ENCODE data around the gene TGM6.

The TGM6 gene

DNA sequence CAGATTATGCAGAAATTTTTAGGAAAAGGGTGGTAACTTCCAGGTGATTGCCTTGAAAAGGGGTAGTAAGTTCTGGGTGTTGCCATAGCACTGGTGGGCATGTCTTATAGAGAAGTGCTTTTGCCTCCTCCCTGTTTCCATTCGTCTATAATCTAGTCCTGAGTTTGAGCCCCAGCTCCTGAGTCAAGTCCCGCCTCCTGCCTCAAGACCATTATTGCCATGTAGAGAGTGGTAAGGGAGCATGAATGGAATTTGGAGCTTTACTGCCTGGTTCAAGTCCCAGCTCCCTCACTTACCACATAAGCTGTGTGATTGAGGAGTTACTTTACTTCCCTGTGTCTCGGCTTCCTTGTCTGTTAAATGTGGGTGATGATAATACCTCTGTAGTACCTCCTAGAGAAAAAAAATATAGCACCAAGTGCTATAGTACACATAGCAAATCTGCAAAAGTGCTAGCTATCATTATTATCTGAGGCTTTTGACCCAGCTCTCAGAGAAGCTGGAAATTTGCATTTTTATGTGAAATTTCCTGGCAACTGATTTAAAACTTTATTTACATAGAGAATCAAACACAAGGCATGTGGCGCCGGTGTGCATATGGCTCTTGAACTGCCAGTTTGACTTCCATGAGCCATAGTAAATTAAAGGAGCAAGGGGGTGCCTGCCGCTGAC, 36.0 kb downstream of the TGM6 start:
- ATAC-seq: no peak
- TF ChIP-seq, protein P1, sequence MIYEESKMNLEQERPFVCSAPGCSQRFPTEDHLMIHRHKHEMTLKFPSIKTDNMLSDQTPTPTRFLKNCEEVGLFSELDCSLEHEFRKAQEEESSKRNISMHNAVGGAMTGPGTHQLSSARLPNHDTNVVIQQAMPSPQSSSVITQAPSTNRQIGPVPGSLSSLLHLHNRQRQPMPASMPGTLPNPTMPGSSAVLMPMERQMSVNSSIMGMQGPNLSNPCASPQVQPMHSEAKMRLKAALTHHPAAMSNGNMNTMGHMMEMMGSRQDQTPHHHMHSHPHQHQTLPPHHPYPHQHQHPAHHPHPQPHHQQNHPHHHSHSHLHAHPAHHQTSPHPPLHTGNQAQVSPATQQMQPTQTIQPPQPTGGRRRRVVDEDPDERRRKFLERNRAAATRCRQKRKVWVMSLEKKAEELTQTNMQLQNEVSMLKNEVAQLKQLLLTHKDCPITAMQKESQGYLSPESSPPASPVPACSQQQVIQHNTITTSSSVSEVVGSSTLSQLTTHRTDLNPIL (CRISPR knock-in tag; IDR thresholded peaks at IDR 0.05; ENCODE audit: low read depth): no peak
- TF ChIP-seq, protein P2, sequence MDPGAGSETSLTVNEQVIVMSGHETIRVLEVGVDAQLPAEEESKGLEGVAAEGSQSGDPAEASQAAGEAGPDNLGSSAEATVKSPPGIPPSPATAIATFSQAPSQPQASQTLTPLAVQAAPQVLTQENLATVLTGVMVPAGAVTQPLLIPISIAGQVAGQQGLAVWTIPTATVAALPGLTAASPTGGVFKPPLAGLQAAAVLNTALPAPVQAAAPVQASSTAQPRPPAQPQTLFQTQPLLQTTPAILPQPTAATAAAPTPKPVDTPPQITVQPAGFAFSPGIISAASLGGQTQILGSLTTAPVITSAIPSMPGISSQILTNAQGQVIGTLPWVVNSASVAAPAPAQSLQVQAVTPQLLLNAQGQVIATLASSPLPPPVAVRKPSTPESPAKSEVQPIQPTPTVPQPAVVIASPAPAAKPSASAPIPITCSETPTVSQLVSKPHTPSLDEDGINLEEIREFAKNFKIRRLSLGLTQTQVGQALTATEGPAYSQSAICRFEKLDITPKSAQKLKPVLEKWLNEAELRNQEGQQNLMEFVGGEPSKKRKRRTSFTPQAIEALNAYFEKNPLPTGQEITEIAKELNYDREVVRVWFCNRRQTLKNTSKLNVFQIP (CRISPR knock-in tag; IDR thresholded peaks at IDR 0.05; ENCODE audit: borderline replicate concordance, low read depth): no peak
- TF ChIP-seq ZNF565 (CRISPR knock-in tag; conservative IDR thresholded peaks at IDR 0.05; ENCODE audit: low read depth) (no peak), ARNTL (CRISPR knock-in tag; IDR thresholded peaks at IDR 0.05; ENCODE audit: borderline replicate concordance, low read depth) (no peak), BACH2 (CRISPR knock-in tag; IDR thresholded peaks at IDR 0.05; ENCODE audit: borderline replicate concordance) (no peak), ZNF70 (CRISPR knock-in tag; IDR thresholded peaks at IDR 0.05) (no peak)
- TF ChIP-seq, protein P3, sequence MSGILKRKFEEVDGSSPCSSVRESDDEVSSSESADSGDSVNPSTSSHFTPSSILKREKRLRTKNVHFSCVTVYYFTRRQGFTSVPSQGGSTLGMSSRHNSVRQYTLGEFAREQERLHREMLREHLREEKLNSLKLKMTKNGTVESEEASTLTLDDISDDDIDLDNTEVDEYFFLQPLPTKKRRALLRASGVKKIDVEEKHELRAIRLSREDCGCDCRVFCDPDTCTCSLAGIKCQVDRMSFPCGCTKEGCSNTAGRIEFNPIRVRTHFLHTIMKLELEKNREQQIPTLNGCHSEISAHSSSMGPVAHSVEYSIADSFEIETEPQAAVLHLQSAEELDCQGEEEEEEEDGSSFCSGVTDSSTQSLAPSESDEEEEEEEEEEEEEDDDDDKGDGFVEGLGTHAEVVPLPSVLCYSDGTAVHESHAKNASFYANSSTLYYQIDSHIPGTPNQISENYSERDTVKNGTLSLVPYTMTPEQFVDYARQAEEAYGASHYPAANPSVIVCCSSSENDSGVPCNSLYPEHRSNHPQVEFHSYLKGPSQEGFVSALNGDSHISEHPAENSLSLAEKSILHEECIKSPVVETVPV (CRISPR knock-in tag; IDR thresholded peaks at IDR 0.05): no peak

DNA sequence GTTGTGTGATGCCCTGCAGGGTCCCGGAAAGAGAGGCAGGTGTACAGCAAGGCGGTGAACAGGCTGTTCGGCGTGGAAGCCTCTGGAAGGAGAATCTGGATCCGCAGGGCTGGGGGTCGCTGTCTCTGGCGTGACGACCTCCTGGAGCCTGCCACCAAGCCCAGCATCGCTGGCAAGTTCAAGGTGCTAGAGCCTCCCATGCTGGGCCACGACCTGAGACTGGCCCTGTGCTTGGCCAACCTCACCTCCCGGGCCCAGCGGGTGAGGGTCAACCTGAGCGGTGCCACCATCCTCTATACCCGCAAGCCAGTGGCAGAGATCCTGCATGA, 36.5 kb downstream of the TGM6 start:
- TF ChIP-seq ISL1 (CRISPR knock-in tag; IDR thresholded peaks at IDR 0.05) (no peak), SNAI2 (CRISPR knock-in tag; IDR thresholded peaks at IDR 0.05) (no peak), ZFP30 (CRISPR knock-in tag; IDR thresholded peaks at IDR 0.05) (no peak), GLIS3 (CRISPR knock-in tag; IDR thresholded peaks at IDR 0.05) (no peak), ARNTL (CRISPR knock-in tag; IDR thresholded peaks at IDR 0.05; ENCODE audit: borderline replicate concordance, low read depth) (no peak), TCF4 (CRISPR knock-in tag; IDR thresholded peaks at IDR 0.05; ENCODE audit: borderline replicate concordance) (no peak), ZFP3 (CRISPR knock-in tag; IDR thresholded peaks at IDR 0.05) (no peak)
- ATAC-seq: no peak

DNA sequence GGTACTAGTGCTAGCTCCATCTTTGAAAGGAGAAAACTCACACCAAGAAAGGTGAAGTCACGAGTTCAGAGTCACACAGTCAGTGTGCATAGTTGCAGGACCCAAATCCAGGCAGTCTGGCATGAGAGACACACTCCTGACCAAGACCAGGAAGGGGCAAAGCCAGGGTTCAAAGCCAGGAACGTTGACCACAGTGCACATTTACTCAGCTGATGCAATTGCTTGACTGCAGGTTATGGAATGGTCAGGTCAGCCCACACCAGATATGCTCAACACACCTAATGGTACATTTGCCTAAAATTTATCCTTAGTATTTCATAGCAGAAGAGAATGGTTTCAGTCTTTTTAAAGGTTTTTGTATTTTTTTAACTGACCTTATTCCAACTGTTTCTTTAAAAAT, 37.7 kb downstream of the TGM6 start:
- TF ChIP-seq TOX (CRISPR knock-in tag; IDR thresholded peaks at IDR 0.05; ENCODE audit: borderline replicate concordance): no peak
- no peak for TF ChIP-seq ESRRG (CRISPR knock-in tag; IDR thresholded peaks at IDR 0.05)
- no peak for TF ChIP-seq GLIS3 (CRISPR knock-in tag; IDR thresholded peaks at IDR 0.05)
- TF ChIP-seq ZNF8 (CRISPR knock-in tag; IDR thresholded peaks at IDR 0.05): no peak
- no peak for TF ChIP-seq BACH2 (CRISPR knock-in tag; IDR thresholded peaks at IDR 0.05; ENCODE audit: borderline replicate concordance)
- TF ChIP-seq SNAI2 (CRISPR knock-in tag; IDR thresholded peaks at IDR 0.05): no peak
- no peak for ATAC-seq

DNA sequence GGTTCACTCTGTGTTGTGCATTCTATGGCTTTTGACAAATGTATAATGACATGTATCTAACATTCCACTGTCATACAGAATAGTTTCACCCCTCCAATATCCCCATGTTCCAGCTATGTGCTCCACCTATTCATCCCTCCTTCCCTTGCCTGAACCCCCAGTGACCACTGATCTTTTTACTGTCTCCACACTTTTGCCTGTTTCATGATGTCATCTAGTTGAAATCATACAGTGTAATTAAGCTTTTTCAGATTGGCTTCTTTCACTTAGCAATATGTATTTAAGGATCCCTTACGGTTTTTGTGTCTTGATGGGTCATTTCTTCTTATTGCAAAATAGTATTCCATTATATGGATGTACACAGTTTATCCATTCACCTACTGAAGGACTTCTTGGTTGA, 39.8 kb downstream of the TGM6 start:
- TF ChIP-seq RARB (CRISPR knock-in tag; IDR thresholded peaks at IDR 0.05): no peak
- TF ChIP-seq ARNTL (CRISPR knock-in tag; IDR thresholded peaks at IDR 0.05; ENCODE audit: borderline replicate concordance, low read depth): no peak
- TF ChIP-seq, protein P3 (CRISPR knock-in tag; IDR thresholded peaks at IDR 0.05): no peak
- TF ChIP-seq, protein P2 (CRISPR knock-in tag; IDR thresholded peaks at IDR 0.05; ENCODE audit: borderline replicate concordance, low read depth): no peak
- no peak for TF ChIP-seq CSDC2 (CRISPR knock-in tag; IDR thresholded peaks at IDR 0.05)
- no peak for TF ChIP-seq BACH2 (CRISPR knock-in tag; IDR thresholded peaks at IDR 0.05; ENCODE audit: borderline replicate concordance)
- no peak for TF ChIP-seq SNAI2 (CRISPR knock-in tag; IDR thresholded peaks at IDR 0.05)
- TF ChIP-seq ZNF70 (CRISPR knock-in tag; IDR thresholded peaks at IDR 0.05): no peak
- no peak for TF ChIP-seq ISL1 (CRISPR knock-in tag; IDR thresholded peaks at IDR 0.05)
- TF ChIP-seq GLIS3 (CRISPR knock-in tag; IDR thresholded peaks at IDR 0.05): no peak
- no peak for TF ChIP-seq OSR1 (CRISPR knock-in tag; IDR thresholded peaks at IDR 0.05)
- TF ChIP-seq ZNF565 (CRISPR knock-in tag; conservative IDR thresholded peaks at IDR 0.05; ENCODE audit: low read depth): no peak
- ATAC-seq: no peak

Measured in SK-N-SH treated with all-trans-retinoic acid at 6 μM for 48 hours (cell line).